Uterus (tissue), 2 donors: ENCODE results near the gene ITPR2.

ENCODE experiments used
- POLR2A ChIP-seq, 2 donors: fragments of 450-650 bp; IDR thresholded peaks; one replicate each; pipeline ENCODE4 v1.6.1; 2016; ENCODE audit warnings: antibody characterized with exemption in 2 of 2, mild to moderate bottlenecking in 1 of 2, moderate library complexity in 1 of 2
- TF ChIP-seq, protein P1 (sequence below), 4 experiments: fragments of 200-600 bp in 2 of 4; fragments of 450-650 bp in 2 of 4; sonication (generic) in 2 of 4; IDR thresholded peaks; one replicate each; pipeline ENCODE4 v1.5.1; 2016 to 2019; ENCODE audit warnings: antibody characterized with exemption in 4 of 4, mild to moderate bottlenecking in 2 of 4, moderate library complexity in 1 of 4

DNA sequence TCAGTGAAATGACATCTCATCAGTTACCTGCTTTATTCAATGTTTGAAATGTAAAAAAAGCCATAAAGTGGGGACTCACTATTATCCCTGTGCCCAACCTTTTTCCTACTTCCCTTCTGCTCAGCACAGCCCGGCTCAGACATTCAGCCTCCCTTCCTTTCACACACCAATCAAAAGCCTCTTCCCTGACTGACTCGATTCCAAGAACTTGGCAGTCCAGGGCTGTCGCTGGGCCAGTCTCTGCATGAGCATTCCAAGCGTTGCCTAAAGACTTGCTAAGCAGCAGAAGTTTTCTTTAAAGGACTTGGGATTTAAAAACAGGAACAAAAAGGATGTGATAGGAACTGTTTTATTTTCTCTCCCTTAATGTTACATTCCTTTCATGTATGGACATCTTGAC is 22.7 kb downstream of the ITPR2 start:
- TF ChIP-seq, protein P1, sequence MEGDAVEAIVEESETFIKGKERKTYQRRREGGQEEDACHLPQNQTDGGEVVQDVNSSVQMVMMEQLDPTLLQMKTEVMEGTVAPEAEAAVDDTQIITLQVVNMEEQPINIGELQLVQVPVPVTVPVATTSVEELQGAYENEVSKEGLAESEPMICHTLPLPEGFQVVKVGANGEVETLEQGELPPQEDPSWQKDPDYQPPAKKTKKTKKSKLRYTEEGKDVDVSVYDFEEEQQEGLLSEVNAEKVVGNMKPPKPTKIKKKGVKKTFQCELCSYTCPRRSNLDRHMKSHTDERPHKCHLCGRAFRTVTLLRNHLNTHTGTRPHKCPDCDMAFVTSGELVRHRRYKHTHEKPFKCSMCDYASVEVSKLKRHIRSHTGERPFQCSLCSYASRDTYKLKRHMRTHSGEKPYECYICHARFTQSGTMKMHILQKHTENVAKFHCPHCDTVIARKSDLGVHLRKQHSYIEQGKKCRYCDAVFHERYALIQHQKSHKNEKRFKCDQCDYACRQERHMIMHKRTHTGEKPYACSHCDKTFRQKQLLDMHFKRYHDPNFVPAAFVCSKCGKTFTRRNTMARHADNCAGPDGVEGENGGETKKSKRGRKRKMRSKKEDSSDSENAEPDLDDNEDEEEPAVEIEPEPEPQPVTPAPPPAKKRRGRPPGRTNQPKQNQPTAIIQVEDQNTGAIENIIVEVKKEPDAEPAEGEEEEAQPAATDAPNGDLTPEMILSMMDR (IDR thresholded peaks at IDR 0.05), result no peak
- TF ChIP-seq POLR2A (IDR thresholded peaks at IDR 0.05), result no peak
